Large intestine (tissue), 3 donors: ENCODE measurements around the gene PAQR3. TPM values are rescaled to one million over a fixed set of nuclear protein-coding genes. Genes with fewer than 3 reads are reported as not detected.

Experiments used
- DNase-seq, 2 donors: peaks; one replicate each; pipeline versions ENCODE4 v3.0.0 to v3.0.0-alpha.2; 2013
- H3K27ac ChIP-seq: one replicate; pipeline ENCODE4 v1.5.1; 2013; ENCODE audit warnings: low read length
- H3K27me3 ChIP-seq: 2 replicates; pipeline ENCODE4 v1.6.1; 2013; ENCODE audit warnings: low read length; ENCODE audit not compliant: control insufficient read depth, insufficient read depth
- H3K36me3 ChIP-seq: 2 replicates; pipeline ENCODE4 v1.6.1; 2013; ENCODE audit warnings: low read length; ENCODE audit not compliant: control insufficient read depth, insufficient read depth
- H3K4me1 ChIP-seq: one replicate; pipeline ENCODE4 v1.6.1; 2013; ENCODE audit warnings: low read length; ENCODE audit not compliant: control insufficient read depth, insufficient read depth
- H3K4me3 ChIP-seq: one replicate; pipeline ENCODE4 v1.5.1; 2013; ENCODE audit warnings: low read length
- H3K9me3 ChIP-seq: one replicate; pipeline ENCODE4 v1.6.1; 2013; ENCODE audit warnings: mild to moderate bottlenecking, low read depth, low read length, moderate library complexity; ENCODE audit not compliant: control insufficient read depth
- WGBS: methylation state at CpG from one replicate; pipeline ENCODE4 v1.1.5; 2013; ENCODE audit warnings: low lambda C conversion rate; ENCODE audit not compliant: insufficient coverage; 5-methylcytosine and 5-hydroxymethylcytosine counted together
- polyA plus RNA-seq: library from polyadenylated mRNA; unstranded; fragments of 120-200 nt; gene quantifications from one replicate; pipeline ENCODE4 v1.2.1, GENCODE V29; 2013

PAQR3 gene
- polyA plus RNA-seq, 1 donor: 14.7 TPM

- no peak for DNase-seq
- no peak overlapping the region for H3K27ac ChIP-seq
Observed at GRCh38 chr4:78953769-78954666, 14.8 kb upstream of the PAQR3 start.

DNA sequence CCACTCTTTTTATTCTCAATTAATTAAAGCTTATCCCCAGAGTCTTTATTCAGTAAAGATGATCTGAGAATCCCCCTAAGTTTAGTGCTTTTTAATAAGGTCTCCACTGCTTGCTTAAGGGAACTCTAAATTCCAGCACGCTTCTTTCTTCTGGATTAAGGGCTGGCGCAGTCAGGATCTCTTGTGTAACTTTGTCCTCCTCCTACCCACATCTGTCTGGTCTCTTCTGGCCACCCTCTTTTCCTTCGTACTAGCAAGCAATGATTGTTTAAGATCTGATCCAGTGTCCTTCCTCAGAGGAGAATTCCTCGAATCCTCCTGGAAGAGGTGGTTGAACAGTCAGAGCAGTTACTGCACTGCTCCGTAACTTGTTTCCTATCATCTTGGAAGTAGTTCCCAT, 14.0 kb upstream of the PAQR3 start:
- no peak overlapping the region for H3K4me3 ChIP-seq
- no peak for DNase-seq
- 100% methylated on average over 1 of the region's 5 CpGs for WGBS
- H3K9me3 ChIP-seq: no peaks in the 10 kb centered on the region
- no peaks in the 10 kb centered on the region for H3K4me1 ChIP-seq
- no peaks in the 10 kb centered on the region for H3K36me3 ChIP-seq
- H3K27me3 ChIP-seq: peaks cover 2% of the 10 kb centered on the region
- no peak overlapping the region for H3K27ac ChIP-seq

More at GRCh38 chr4:78953769-78954666, 14.8 kb upstream of the PAQR3 start:
- Histone ChIP-seq H3K36me3 (no peaks in the 10 kb centered on the region), H3K9me3 (no peaks in the 10 kb centered on the region), H3K4me1 (no peaks in the 10 kb centered on the region), H3K27me3 (peaks cover 2% of the 10 kb centered on the region), H3K4me3 (no peak overlapping the region)
- WGBS: 92% methylated on average over 2 of the region's 11 CpGs

- Histone ChIP-seq H3K4me1 (no peaks in the 10 kb centered on the region), H3K27ac (no peak overlapping the region), H3K27me3 (peaks cover 2% of the 10 kb centered on the region), H3K9me3 (no peaks in the 10 kb centered on the region), H3K4me3 (no peak overlapping the region), H3K36me3 (no peaks in the 10 kb centered on the region)
- 66% methylated on average over 3 of the region's 3 CpGs for WGBS
- DNase-seq: peak in 1 of 2 donors; percentile 22
Observed at GRCh38 chr4:78951862-78952472, 12.7 kb upstream of the PAQR3 start.

GRCh38 chr4:78949735-78950134, 10.5 kb upstream of the PAQR3 start:
- no peaks in the 10 kb centered on the region for H3K4me1 ChIP-seq
- no peak overlapping the region for H3K27ac ChIP-seq
- H3K9me3 ChIP-seq: peaks cover 3% of the 10 kb centered on the region
- no peaks in the 10 kb centered on the region for H3K36me3 ChIP-seq
- no peak for DNase-seq
- H3K27me3 ChIP-seq: peaks cover 2% of the 10 kb centered on the region
- WGBS: no CpG with 5 or more reads among the region's 1 CpG
- no peak overlapping the region for H3K4me3 ChIP-seq

GRCh38 chr4:78945651-78946179, 6.5 kb upstream of the PAQR3 start:
- no peak overlapping the region for H3K4me3 ChIP-seq
- H3K4me1 ChIP-seq: peaks cover 7% of the 10 kb centered on the region
- H3K27ac ChIP-seq: no peak overlapping the region
- H3K27me3 ChIP-seq: no peaks in the 10 kb centered on the region
- 93% methylated on average over 2 of the region's 3 CpGs for whole genome bisulfite sequencing
- no peak for DNase-seq
- no peaks in the 10 kb centered on the region for H3K36me3 ChIP-seq
- peaks cover 6% of the 10 kb centered on the region for H3K9me3 ChIP-seq

DNA sequence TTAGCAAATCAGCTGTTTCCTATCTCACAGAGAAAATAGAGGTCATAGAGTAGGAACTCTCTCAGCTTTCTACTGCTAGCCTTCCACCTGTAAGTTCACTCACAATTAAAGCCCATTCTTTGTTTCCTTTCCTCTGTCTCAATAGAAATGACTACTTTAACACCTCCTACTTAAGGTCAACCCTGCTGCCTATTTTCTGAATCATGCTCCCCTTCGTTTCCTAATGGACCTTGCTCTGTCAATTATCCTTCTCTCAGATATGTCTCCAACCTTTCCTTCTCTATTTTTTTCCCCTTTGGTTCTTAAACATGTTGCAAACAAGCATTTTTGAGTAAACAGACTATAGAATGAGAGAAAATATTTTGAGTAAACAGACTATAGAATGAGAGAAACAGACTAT, 5.1 kb upstream of the PAQR3 start:
- no peaks in the 10 kb centered on the region for H3K36me3 ChIP-seq
- 17% methylated on average over 1 of the region's 1 CpG for WGBS
- H3K4me3 ChIP-seq: no peak overlapping the region
- H3K4me1 ChIP-seq: peaks cover 14% of the 10 kb centered on the region
- peaks cover 6% of the 10 kb centered on the region for H3K9me3 ChIP-seq
- peak in 1 of 2 donors; percentile 62 for DNase-seq
- H3K27ac ChIP-seq: no peak overlapping the region
- H3K27me3 ChIP-seq: no peaks in the 10 kb centered on the region

- Histone ChIP-seq H3K27ac (no peak overlapping the region), H3K27me3 (no peaks in the 10 kb centered on the region), H3K4me3 (no peak overlapping the region), H3K9me3 (peaks cover 3% of the 10 kb centered on the region), H3K36me3 (no peaks in the 10 kb centered on the region), H3K4me1 (peaks cover 14% of the 10 kb centered on the region)
- WGBS: no CpG with 5 or more reads among the region's 5 CpGs
- DNase-seq: no peak
Observed at GRCh38 chr4:78940752-78941151, 1.5 kb upstream of the PAQR3 start.

- Histone ChIP-seq H3K9me3 (peaks cover 3% of the 10 kb centered on the region), H3K27ac (peak overlapping the region; percentile 67), H3K27me3 (no peaks in the 10 kb centered on the region), H3K36me3 (no peaks in the 10 kb centered on the region), H3K4me3 (peak overlapping the region; percentile 71), H3K4me1 (peaks cover 14% of the 10 kb centered on the region)
- no peak for DNase-seq
- WGBS: no CpG with 5 or more reads among the region's 9 CpGs
Observed at GRCh38 chr4:78939667-78940008, 400 bp upstream of the PAQR3 start.

- H3K4me3 ChIP-seq: peak overlapping the region; percentile 94
- peaks cover 3% of the 10 kb centered on the region for H3K9me3 ChIP-seq
- H3K4me1 ChIP-seq: peaks cover 14% of the 10 kb centered on the region
- WGBS: no CpG with 5 or more reads among the region's 7 CpGs
- no peaks in the 10 kb centered on the region for H3K36me3 ChIP-seq
- DNase-seq: no peak
- H3K27ac ChIP-seq: no peak overlapping the region
- no peaks in the 10 kb centered on the region for H3K27me3 ChIP-seq
Observed at GRCh38 chr4:78938474-78938867, 767 bp downstream of the PAQR3 start.

GRCh38 chr4:78937837-78938236, 1.4 kb downstream of the PAQR3 start:
- Histone ChIP-seq H3K4me3 (no peak overlapping the region), H3K27ac (no peak overlapping the region), H3K9me3 (no peaks in the 10 kb centered on the region), H3K36me3 (no peaks in the 10 kb centered on the region), H3K27me3 (no peaks in the 10 kb centered on the region), H3K4me1 (peaks cover 14% of the 10 kb centered on the region)
- DNase-seq: no peak
- WGBS: 100% methylated on average over 1 of the region's 4 CpGs
